Stomach (tissue), 9 donors: ENCODE results near the gene ATXN2. TPM values are rescaled to one million over a fixed set of nuclear protein-coding genes. Genes with fewer than 3 reads are reported as not detected.

Source experiments
- DNase-seq, 2 donors: peaks; one replicate each; pipeline versions ENCODE4 v3.0.0 to v3.0.0-alpha.2; 2013 to 2019
- H3K27ac ChIP-seq, 5 donors: fragments of 200-600 bp in 4 of 5; sonication (generic) in 4 of 5; one replicate each; pipeline ENCODE4 v1.5.1; 2013 to 2019; ENCODE audit warnings: mild to moderate bottlenecking in 1 of 5, moderate library complexity in 1 of 5
- H3K27me3 ChIP-seq, 3 donors: fragments of 200-600 bp; sonication (generic); one replicate each; pipeline ENCODE4 v1.5.1; 2017 to 2019; ENCODE audit warnings: mixed run types in 1 of 3
- H3K36me3 ChIP-seq, 4 donors: fragments of 200-600 bp; sonication (generic); 1 replicate in 3 of 4; 2 replicates in 1 of 4; pipeline ENCODE4 v1.5.1; 2016 to 2019
- H3K4me1 ChIP-seq, 4 donors: fragments of 200-600 bp; sonication (generic); one replicate each; pipeline ENCODE4 v1.5.1; 2016 to 2019
- H3K4me3 ChIP-seq, 4 donors: fragments of 200-600 bp; sonication (generic) in 3 of 4; one replicate each; pipeline ENCODE4 v1.5.1; 2016 to 2019; ENCODE audit warnings: mild to moderate bottlenecking in 1 of 4
- H3K9me3 ChIP-seq, 4 donors: fragments of 200-600 bp; sonication (generic); one replicate each; pipeline ENCODE4 v1.5.1; 2016 to 2019
- CTCF ChIP-seq, 7 experiments: fragments of 450-650 bp in 4 of 7; fragments of 200-600 bp in 3 of 7; sonication (generic) in 3 of 7; IDR thresholded peaks; one replicate each; pipeline ENCODE4 v1.5.1; 2016 to 2019; ENCODE audit warnings: antibody characterized with exemption in 7 of 7, control low read depth in 2 of 7, mild to moderate bottlenecking in 1 of 7
- EP300 ChIP-seq: sonication (generic); formaldehyde crosslinking; IDR thresholded peaks from one replicate; pipeline ENCODE4 v1.6.1; 2017; ENCODE audit warnings: antibody characterized with exemption
- POLR2A ChIP-seq, 4 donors: fragments of 450-650 bp; IDR thresholded peaks; one replicate each; pipeline ENCODE4 v1.6.1; 2016; ENCODE audit warnings: antibody characterized with exemption in 4 of 4, control low read depth in 2 of 4, mild to moderate bottlenecking in 1 of 4, moderate library complexity in 1 of 4
- POLR2AphosphoS5 ChIP-seq, 3 donors: sonication (generic); formaldehyde crosslinking; IDR thresholded peaks; one replicate each; pipeline ENCODE4 v1.6.1; 2016; ENCODE audit warnings: antibody characterized with exemption in 3 of 3
- WGBS, 5 donors: extraction: QIAGEN DNeasy Blood & Tissue Kit in 3 of 5; methylation state at CpG; one replicate each; pipeline versions ENCODE4 v1.1.5 to v1.1.7; 2013 to 2018; 5-methylcytosine and 5-hydroxymethylcytosine counted together
- intact Hi-C: fragments of 100-400 bp; cut with DNase I; formaldehyde crosslinking; loops from one replicate; pipeline ENCODE4 v1.15.1; 2023; ENCODE audit warnings: low total_unique reads
- polyA plus RNA-seq, 3 donors: library from polyadenylated mRNA; stranded (reverse); fragments of 200-250 nt; gene quantifications; one replicate each; pipeline ENCODE4 v1.2.3, GENCODE V29; 2013
- total RNA-seq, 5 donors: library from RNA; depleted of rRNA; stranded (reverse); fragments of >200 nt; gene quantifications; one replicate each; pipeline versions ENCODE4 v1.1.0 to v1.2.3, GENCODE V29; 2014 to 2016
- donor health status: healthy with polysubstance abuse.
- donor health status: Bipolar disorder and iron deficiency.
- donor health status: healthy.

Gene ATXN2
- total and polyA plus RNA-seq, 8 donors = 11.1 to 131 (median 61.2) TPM

GRCh38 chr12:111582133-111582747, 16.9 kb downstream of the ATXN2 start:
- 94 to 97% (median 97%) methylated on average over 12 of the region's 12 CpGs for WGBS, 5 donors
- no peaks in the 10 kb centered on the region for H3K27me3 ChIP-seq
- H3K9me3 ChIP-seq = no peaks in the 10 kb centered on the region
- DNase-seq = no peak
- intact Hi-C loops = no loop called here
- no peak overlapping the region for H3K4me3 ChIP-seq
- peaks cover 0 to 66% (median 43%) of the 10 kb centered on the region in 4 donors for H3K4me1 ChIP-seq
- no peak overlapping the region for H3K27ac ChIP-seq
- no peak for TF ChIP-seq POLR2A (IDR thresholded peaks at IDR 0.05)
- TF ChIP-seq POLR2AphosphoS5 (IDR thresholded peaks at IDR 0.05) = no peak
- no peak for TF ChIP-seq CTCF (IDR thresholded peaks at IDR 0.05)
- TF ChIP-seq EP300 = no peak
- peaks cover 0 to 4% (median 0%) of the 10 kb centered on the region in 4 donors for H3K36me3 ChIP-seq

GRCh38 chr12:111581434-111582132, 17.5 kb downstream of the ATXN2 start:
- WGBS, 5 donors = 82 to 87% (median 85%) methylated on average over 15 of the region's 15 CpGs
- intact Hi-C loops = no loop called here
- TF ChIP-seq POLR2AphosphoS5 (IDR thresholded peaks at IDR 0.05) (no peak), EP300 (no peak), POLR2A (IDR thresholded peaks at IDR 0.05) (no peak), CTCF (IDR thresholded peaks at IDR 0.05) (no peak)

GRCh38 chr12:111580737-111581136, 18.4 kb downstream of the ATXN2 start:
- whole genome bisulfite sequencing, 5 donors = 91 to 97% (median 93%) methylated on average over 6 to 7 of the region's 7 CpGs
- Histone ChIP-seq H3K36me3 (peaks cover 0 to 4% (median 0%) of the 10 kb centered on the region in 4 donors), H3K4me3 (no peak overlapping the region), H3K27me3 (no peaks in the 10 kb centered on the region), H3K9me3 (no peaks in the 10 kb centered on the region), H3K4me1 (peaks cover 0 to 53% (median 33%) of the 10 kb centered on the region in 4 donors), H3K27ac (no peak overlapping the region)
- TF ChIP-seq POLR2A (IDR thresholded peaks at IDR 0.05) = no peak
- TF ChIP-seq EP300 = no peak
- TF ChIP-seq CTCF (IDR thresholded peaks at IDR 0.05) = no peak
- TF ChIP-seq POLR2AphosphoS5 (IDR thresholded peaks at IDR 0.05) = no peak
- intact Hi-C loops = no loop called here
- DNase-seq = no peak

More at GRCh38 chr12:111581434-111582132, 17.5 kb downstream of the ATXN2 start:
- no peak for DNase-seq
- H3K4me1 ChIP-seq = peaks cover 0 to 60% (median 38%) of the 10 kb centered on the region in 4 donors
- no peaks in the 10 kb centered on the region for H3K27me3 ChIP-seq
- peaks cover 0 to 4% (median 0%) of the 10 kb centered on the region in 4 donors for H3K36me3 ChIP-seq
- no peak overlapping the region for H3K27ac ChIP-seq
- H3K9me3 ChIP-seq = no peaks in the 10 kb centered on the region
- H3K4me3 ChIP-seq = no peak overlapping the region

- no peaks in the 10 kb centered on the region for H3K9me3 ChIP-seq
- H3K4me3 ChIP-seq = no peak overlapping the region
- no peaks in the 10 kb centered on the region for H3K27me3 ChIP-seq
- H3K36me3 ChIP-seq = peaks cover 0 to 4% (median 0%) of the 10 kb centered on the region in 4 donors
- no peak overlapping the region for H3K27ac ChIP-seq
- DNase-seq = no peak
- intact Hi-C loops = no loop called here
- H3K4me1 ChIP-seq = peaks cover 0 to 53% (median 32%) of the 10 kb centered on the region in 4 donors
- TF ChIP-seq POLR2A (IDR thresholded peaks at IDR 0.05) (no peak), POLR2AphosphoS5 (IDR thresholded peaks at IDR 0.05) (no peak), EP300 (no peak), CTCF (IDR thresholded peaks at IDR 0.05) (no peak)
- 91 to 95% (median 93%) methylated on average over 3 of the region's 3 CpGs for WGBS, 5 donors
Measured at GRCh38 chr12:111580119-111580425, 19.0 kb downstream of the ATXN2 start.
